OCI-LY7 (cell line): ENCODE data around the gene MERTK. TPM values are rescaled to one million over a fixed set of nuclear protein-coding genes. Genes with fewer than 3 reads are reported as not detected.

ENCODE experiments used
- BruUV-seq: library from RNA; stranded (reverse); fragments of 400-500 nt; replicated peaks from 2 replicates; lab custom pipeline; 2021; lab: Mats Ljungman, UMichigan
- CTCF ChIA-PET: fragments of 300-600 bp; sonication (Branson Sonifier 250); formaldehyde crosslinking; loops from one replicate; lab custom pipeline; 2022; ENCODE audit warnings: antibody characterized with exemption; ENCODE audit not compliant: unreplicated experiment; lab: Charles Lee
- POLR2A ChIA-PET: fragments of 300-600 bp; sonication (Branson Sonifier 250); formaldehyde crosslinking; loops from one replicate; lab custom pipeline; 2022; ENCODE audit warnings: antibody characterized with exemption; lab: Charles Lee
- DNase-seq: peaks from one replicate; pipeline ENCODE4 v3.0.0-alpha.2; 2015; ENCODE audit warnings: low spot score
- H2AFZ ChIP-seq: fragments of 200-600 bp; sonication (generic), shearing (Covaris generic); 2 replicates; pipeline ENCODE4 v1.6.1; 2014; ENCODE audit warnings: mild to moderate bottlenecking, antibody characterized with exemption, low read length, moderate library complexity
- H3K27ac ChIP-seq: fragments of 200-600 bp; sonication (generic); 2 replicates; pipeline ENCODE4 v1.5.1; 2014; ENCODE audit warnings: mixed run types, low read depth, mild to moderate bottlenecking, moderate library complexity, low read length, inconsistent platforms; ENCODE audit not compliant: poor library complexity, severe bottlenecking
- H3K36me3 ChIP-seq: fragments of 200-600 bp; sonication (generic); 2 replicates; pipeline ENCODE4 v1.6.1; 2014; ENCODE audit warnings: mild to moderate bottlenecking, antibody characterized with exemption, low read length, moderate library complexity, mixed read lengths; ENCODE audit not compliant: insufficient read depth
- H3K4me1 ChIP-seq: fragments of 200-600 bp; sonication (generic); 2 replicates; pipeline ENCODE4 v1.5.1; 2014; ENCODE audit warnings: mild to moderate bottlenecking, low read length; ENCODE audit not compliant: insufficient read depth, poor library complexity, severe bottlenecking
- H3K4me2 ChIP-seq: fragments of 200-600 bp; sonication (generic); 2 replicates; pipeline ENCODE4 v1.6.1; 2014; ENCODE audit warnings: mild to moderate bottlenecking, low read length
- H3K4me3 ChIP-seq: fragments of 200-600 bp; sonication (generic); 2 replicates; pipeline ENCODE4 v1.5.1; 2014; ENCODE audit warnings: mild to moderate bottlenecking, low read depth, low read length; ENCODE audit not compliant: poor library complexity, severe bottlenecking
- H3K79me2 ChIP-seq: fragments of 200-600 bp; sonication (generic); 2 replicates; pipeline ENCODE4 v1.6.1; 2016; ENCODE audit warnings: low read depth, mild to moderate bottlenecking, low read length, moderate library complexity, mixed read lengths; ENCODE audit not compliant: insufficient read depth
- H3K9me2 ChIP-seq: fragments of 200-600 bp; sonication (generic); 2 replicates; pipeline ENCODE4 v1.6.1; 2016; ENCODE audit warnings: mild to moderate bottlenecking, low read length, mixed read lengths; ENCODE audit not compliant: insufficient read depth
- H3K9me3 ChIP-seq: fragments of 200-600 bp; sonication (generic); 2 replicates; pipeline ENCODE4 v1.6.1; 2014; ENCODE audit warnings: mild to moderate bottlenecking, mixed run types, low read length, mixed read lengths
- H4K20me1 ChIP-seq: fragments of 200-600 bp; sonication (generic); 2 replicates; pipeline ENCODE4 v1.6.1; 2014; ENCODE audit warnings: mild to moderate bottlenecking, antibody characterized with exemption, low read length, moderate library complexity, mixed read lengths; ENCODE audit not compliant: insufficient read depth
- CTCF ChIP-seq: fragments of 200-600 bp; sonication (generic); conservative IDR thresholded peaks from 2 replicates; pipeline ENCODE4 v1.5.1; 2014; ENCODE audit warnings: mild to moderate bottlenecking, antibody characterized with exemption, low read length, moderate library complexity, mixed read lengths
- EZH2phosphoT487 ChIP-seq: fragments of 200-600 bp; sonication (generic); IDR thresholded peaks from 2 replicates; pipeline ENCODE4 v1.6.1; 2018; ENCODE audit warnings: low read depth, borderline replicate concordance, mild to moderate bottlenecking, mixed run types, antibody characterized with exemption, low read length, moderate library complexity, mixed read lengths
- intact Hi-C: fragments of 100-400 bp; cut with micrococcal nuclease; formaldehyde crosslinking; loops from one replicate; pipeline ENCODE4 v1.10.0; 2022; ENCODE audit not compliant: unreplicated experiment
- total RNA-seq, 2 experiments: library from RNA; depleted of rRNA in 1 of 2; stranded (reverse); fragments of >200 nt in 1 of 2; shearing (Covaris generic) in 1 of 2; gene quantifications; 2 replicates each; pipeline ENCODE4 v1.2.3, GENCODE V29; 2014 to 2022

Gene MERTK
- total RNA-seq, 2 experiments from 2014 or later, result 0.38 TPM; not detected in 1

- Histone ChIP-seq H3K9me3 (no peaks in the 10 kb centered on the region), H3K4me2 (no peak overlapping the region), H3K4me1 (no peaks in the 10 kb centered on the region), H4K20me1 (no peaks in the 10 kb centered on the region), H3K27ac (no peak overlapping the region), H2AFZ (no peak overlapping the region), H3K4me3 (no peak overlapping the region), H3K79me2 (no peaks in the 10 kb centered on the region), H3K36me3 (no peaks in the 10 kb centered on the region), H3K9me2 (no peaks in the 10 kb centered on the region)
- intact Hi-C loops, result no loop called here
- ChIA-PET CTCF (no interaction called here), POLR2A (no interaction called here)
- DNase-seq, result no peak
- TF ChIP-seq CTCF, result no peak
- no TSS peak for BruUV-seq
These were observed 122.9 kb downstream of the MERTK start for GRCh38 chr2:112021290-112021689.

- CTCF ChIA-PET, result no interaction called here
- no peaks in the 10 kb centered on the region for H3K36me3 ChIP-seq
- H3K4me2 ChIP-seq, result no peak overlapping the region
- H4K20me1 ChIP-seq, result no peaks in the 10 kb centered on the region
- no peak overlapping the region for H3K27ac ChIP-seq
- no peaks in the 10 kb centered on the region for H3K9me2 ChIP-seq
- no peaks in the 10 kb centered on the region for H3K79me2 ChIP-seq
- intact Hi-C loops, result no loop called here
- DNase-seq, result no peak
- POLR2A ChIA-PET, result no interaction called here
- H3K4me3 ChIP-seq, result no peak overlapping the region
- no peaks in the 10 kb centered on the region for H3K4me1 ChIP-seq
- H2AFZ ChIP-seq, result no peak overlapping the region
- H3K9me3 ChIP-seq, result no peaks in the 10 kb centered on the region
- no peak for TF ChIP-seq EZH2phosphoT487
- TF ChIP-seq CTCF, result no peak
- BruUV-seq, result no TSS peak
These were observed 123.4 kb downstream of the MERTK start for GRCh38 chr2:112021781-112022231.

GRCh38 chr2:112023707-112024106, 125.3 kb downstream of the MERTK start:
- H3K79me2 ChIP-seq, result no peaks in the 10 kb centered on the region
- no peaks in the 10 kb centered on the region for H3K9me3 ChIP-seq
- no peaks in the 10 kb centered on the region for H4K20me1 ChIP-seq
- ChIA-PET CTCF (no interaction called here), POLR2A (no interaction called here)
- no peak overlapping the region for H3K4me2 ChIP-seq
- no peaks in the 10 kb centered on the region for H3K9me2 ChIP-seq
- no TSS peak for BruUV-seq
- no peak overlapping the region for H2AFZ ChIP-seq
- no peak for DNase-seq
- intact Hi-C loops, result no loop called here
- no peak overlapping the region for H3K27ac ChIP-seq
- TF ChIP-seq CTCF, result no peak
- TF ChIP-seq EZH2phosphoT487, result no peak
- H3K4me3 ChIP-seq, result no peak overlapping the region
- no peaks in the 10 kb centered on the region for H3K36me3 ChIP-seq
- no peaks in the 10 kb centered on the region for H3K4me1 ChIP-seq
